GM19438 (cell line): ENCODE measurements around the gene POU5F2.

Experiments used
- ATAC-seq: cut with Tn5 transposase; IDR thresholded peaks from one replicate; pipeline ENCODE4 v1.9.1; 2021; ENCODE audit warnings: low read depth; ENCODE audit not compliant: unreplicated experiment

The POU5F2 gene

DNA sequence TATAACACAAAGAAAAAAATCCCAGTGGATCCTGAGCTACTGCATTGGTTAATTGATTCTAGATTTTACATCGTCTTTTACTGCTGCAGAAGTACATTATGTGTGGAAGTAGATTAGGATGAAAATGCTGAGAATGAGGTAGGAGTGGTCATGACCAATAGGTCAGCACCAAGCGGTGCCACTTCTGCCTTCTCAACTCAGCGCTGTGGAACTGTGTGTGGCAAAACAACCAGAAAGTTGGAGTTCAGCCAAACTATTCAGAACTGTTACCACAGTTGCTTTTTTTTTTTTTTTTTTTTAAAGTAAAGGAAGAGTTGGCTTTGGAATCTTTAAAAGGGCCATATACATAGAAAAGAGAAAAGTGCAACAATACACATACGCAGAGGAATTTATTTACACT lies 24.2 kb downstream of the POU5F2 start:
- ATAC-seq: no peak

- ATAC-seq: no peak
Observed at GRCh38 chr5:93716453-93716852, 24.9 kb downstream of the POU5F2 start.

DNA sequence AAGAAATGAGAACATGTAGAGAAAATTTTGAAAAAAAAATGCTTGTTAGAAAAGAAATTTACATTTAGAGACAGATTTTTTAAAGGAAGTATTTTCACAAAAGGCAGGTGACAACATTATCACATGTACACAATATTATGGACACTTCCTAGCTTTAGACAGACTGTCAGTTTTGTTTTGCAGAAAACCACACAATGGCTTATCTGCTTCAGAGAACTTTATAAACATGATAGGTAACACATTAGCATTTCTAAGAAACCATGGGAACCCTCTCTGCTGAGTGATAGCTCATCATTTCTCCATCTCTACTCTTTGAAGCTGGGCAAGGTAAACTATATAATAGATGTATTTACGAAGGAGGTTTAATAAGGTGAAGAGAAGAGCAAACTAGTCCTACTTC lies 25.6 kb downstream of the POU5F2 start:
- no peak for ATAC-seq

DNA sequence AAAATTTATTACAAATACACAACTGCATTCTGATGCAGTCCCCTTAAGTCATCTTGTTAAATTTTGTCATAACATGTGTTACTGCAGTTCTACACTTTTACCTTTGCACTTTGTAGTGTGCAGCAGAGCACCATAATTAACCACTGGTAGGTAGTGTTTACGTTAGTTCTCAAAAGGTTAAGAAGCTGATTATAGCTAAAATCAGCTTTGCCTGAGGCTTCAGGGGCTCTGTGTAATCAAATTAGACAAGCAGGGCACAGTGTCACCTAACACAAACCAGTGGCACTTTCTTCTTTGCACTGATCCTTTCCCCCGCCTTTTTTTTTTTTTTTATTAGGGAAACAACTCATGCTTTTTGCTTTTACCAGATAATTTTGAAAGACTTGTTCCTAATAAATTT lies 26.1 kb downstream of the POU5F2 start:
- no peak for ATAC-seq

DNA sequence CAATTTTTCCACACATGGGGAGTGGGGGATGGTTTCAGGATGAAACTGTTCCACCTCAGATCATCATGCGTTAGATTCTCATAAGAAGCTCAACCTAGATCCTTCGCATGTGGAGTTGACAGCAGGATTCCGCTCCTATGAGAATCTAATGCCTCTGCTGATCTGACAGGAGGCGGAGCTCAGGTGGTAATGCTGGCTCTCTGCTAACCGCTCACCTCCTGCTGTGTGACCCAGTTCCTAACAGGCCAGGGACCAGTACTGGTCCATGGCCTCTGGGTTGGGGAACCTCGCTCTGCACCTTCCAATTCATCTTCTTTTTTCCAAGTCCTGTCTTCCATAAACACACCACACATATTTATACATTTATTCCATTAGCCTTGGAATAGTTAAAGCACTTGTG lies 33.0 kb downstream of the POU5F2 start:
- no peak for ATAC-seq

DNA sequence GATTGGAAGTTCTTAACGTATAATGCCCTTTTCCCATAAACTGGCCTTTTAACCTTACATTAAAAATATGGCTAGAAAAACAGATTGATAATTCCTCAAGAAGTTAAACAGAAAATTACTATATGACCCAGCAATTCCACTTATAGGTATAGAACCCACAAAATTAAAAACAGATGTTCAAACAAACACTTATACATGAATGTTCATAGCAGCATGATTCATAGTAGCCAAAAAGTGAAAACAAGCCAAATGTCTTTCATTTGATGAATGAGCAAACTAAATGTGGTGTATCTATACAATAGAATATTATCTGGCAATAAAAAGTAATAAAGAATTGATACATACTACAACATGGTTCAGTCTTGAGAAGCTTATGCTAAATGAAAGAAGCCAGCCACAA lies 35.5 kb downstream of the POU5F2 start:
- ATAC-seq: no peak

- ATAC-seq: no peak
Observed at GRCh38 chr5:93704996-93705395, 36.4 kb downstream of the POU5F2 start.

DNA sequence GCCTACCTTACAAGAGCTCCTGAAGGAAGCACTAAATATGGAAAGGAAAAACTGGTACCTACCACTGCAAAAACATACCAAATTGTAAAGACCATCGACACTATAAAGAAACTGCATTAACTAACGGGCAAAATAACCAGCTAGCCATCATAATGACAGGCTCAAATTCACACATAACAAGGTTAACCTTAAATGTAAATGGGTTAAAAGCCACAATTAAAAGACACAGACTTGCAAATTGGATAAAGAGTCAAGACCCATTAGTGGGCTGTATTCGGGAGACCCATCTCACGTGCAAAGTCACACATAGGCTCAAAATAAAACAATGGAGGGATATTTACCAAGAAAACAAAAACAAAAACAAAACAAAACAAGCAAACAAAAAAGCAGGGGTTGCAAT lies 49.4 kb downstream of the POU5F2 start:
- no peak for ATAC-seq
